HEK293 (cell line): ENCODE results near the gene MAZ.

ENCODE experiments used
- CTCF ChIP-seq: fragments of 450-650 bp; formaldehyde crosslinking; IDR thresholded peaks from 2 replicates; pipeline ENCODE4 v1.5.1; 2016; ENCODE audit warnings: missing biosample characterization, missing genetic modification characterization
- KLF16 ChIP-seq: fragments of 450-650 bp; formaldehyde crosslinking; IDR thresholded peaks from 2 replicates; pipeline ENCODE4 v1.5.1; 2017; ENCODE audit warnings: missing biosample characterization, missing genetic modification characterization
- PRDM10 ChIP-seq: fragments of 450-650 bp; formaldehyde crosslinking; IDR thresholded peaks from 2 replicates; pipeline ENCODE4 v1.5.1; 2016; ENCODE audit warnings: missing biosample characterization, missing genetic modification characterization
- SCRT1 ChIP-seq: fragments of 450-650 bp; formaldehyde crosslinking; IDR thresholded peaks from 2 replicates; pipeline ENCODE4 v1.5.1; 2016; ENCODE audit warnings: missing biosample characterization, missing genetic modification characterization, borderline replicate concordance
- ZFP41 ChIP-seq: fragments of 450-650 bp; formaldehyde crosslinking; IDR thresholded peaks from 2 replicates; pipeline ENCODE4 v1.5.1; 2016; ENCODE audit warnings: missing biosample characterization, missing genetic modification characterization, borderline replicate concordance
- ZNF121 ChIP-seq: fragments of 450-650 bp; formaldehyde crosslinking; IDR thresholded peaks from 2 replicates; pipeline ENCODE4 v1.5.1; 2016; ENCODE audit warnings: missing biosample characterization, missing genetic modification characterization
- ZNF146 ChIP-seq: fragments of 450-650 bp; formaldehyde crosslinking; IDR thresholded peaks from 2 replicates; pipeline ENCODE4 v1.5.1; 2016; ENCODE audit warnings: missing biosample characterization, missing genetic modification characterization
- TF ChIP-seq, protein P1 (sequence below): fragments of 450-650 bp; formaldehyde crosslinking; IDR thresholded peaks from 2 replicates; pipeline ENCODE4 v1.5.1; 2016; ENCODE audit warnings: missing biosample characterization, missing genetic modification characterization

- TF ChIP-seq CTCF (tag by site-specific recombination), result no peak
- TF ChIP-seq PRDM10, result no peak
- TF ChIP-seq KLF16 (tag by site-specific recombination), result no peak
- no peak for TF ChIP-seq ZFP41
- TF ChIP-seq ZNF146, result no peak
- no peak for TF ChIP-seq SCRT1 (tag by site-specific recombination)
- TF ChIP-seq, protein P1, sequence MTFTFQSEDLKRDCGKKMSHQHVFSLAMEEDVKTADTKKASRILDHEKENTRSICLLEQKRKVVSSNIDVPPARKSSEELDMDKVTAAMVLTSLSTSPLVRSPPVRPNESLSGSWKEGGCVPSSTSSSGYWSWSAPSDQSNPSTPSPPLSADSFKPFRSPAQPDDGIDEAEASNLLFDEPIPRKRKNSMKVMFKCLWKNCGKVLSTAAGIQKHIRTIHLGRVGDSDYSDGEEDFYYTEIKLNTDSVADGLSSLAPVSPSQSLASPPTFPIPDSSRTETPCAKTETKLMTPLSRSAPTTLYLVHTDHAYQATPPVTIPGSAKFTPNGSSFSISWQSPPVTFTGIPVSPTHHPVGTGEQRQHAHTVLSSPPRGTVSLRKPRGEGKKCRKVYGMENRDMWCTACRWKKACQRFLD, result no peak
- no peak for TF ChIP-seq ZNF121 (tag by site-specific recombination)
Observed at GRCh38 chr16:29839822-29840221, 33.5 kb downstream of the MAZ start.
